Trophoblast cell (in vitro differentiated cells and primary cell): ENCODE results near the gene LRMDA.

Experiments used
- DNase-seq, 2 donors: peaks; one replicate each; pipeline ENCODE4 v3.0.0-alpha.2; 2016
- H2AFZ ChIP-seq: 2 replicates; pipeline ENCODE4 v1.6.1; 2013; ENCODE audit warnings: low read length, moderate library complexity, mild to moderate bottlenecking; ENCODE audit not compliant: insufficient read depth, poor library complexity
- H2AK5ac ChIP-seq: 2 replicates; pipeline ENCODE4 v1.6.1; 2013; ENCODE audit warnings: mild to moderate bottlenecking, low read length
- H2BK120ac ChIP-seq: 2 replicates; pipeline ENCODE4 v1.6.1; 2013; ENCODE audit warnings: low read length, mild to moderate bottlenecking, moderate library complexity; ENCODE audit not compliant: insufficient read depth, poor library complexity
- H2BK12ac ChIP-seq: 2 replicates; pipeline ENCODE4 v1.6.1; 2013; ENCODE audit warnings: mild to moderate bottlenecking, low read length, moderate library complexity
- H2BK5ac ChIP-seq: 2 replicates; pipeline ENCODE4 v1.6.1; 2013; ENCODE audit warnings: low read length, low read depth, moderate library complexity, mild to moderate bottlenecking; ENCODE audit not compliant: poor library complexity
- H3K14ac ChIP-seq: 2 replicates; pipeline ENCODE4 v1.6.1; 2013; ENCODE audit warnings: mild to moderate bottlenecking, low read length
- H3K18ac ChIP-seq: 2 replicates; pipeline ENCODE4 v1.6.1; 2013; ENCODE audit warnings: mild to moderate bottlenecking, low read length
- H3K23ac ChIP-seq: 2 replicates; pipeline ENCODE4 v1.6.1; 2013; ENCODE audit warnings: low read length
- H3K27ac ChIP-seq: 2 replicates; pipeline ENCODE4 v1.5.1; 2013; ENCODE audit warnings: low read depth, mild to moderate bottlenecking, inconsistent platforms, low read length, moderate library complexity
- H3K27me3 ChIP-seq: 2 replicates; pipeline ENCODE4 v1.6.1; 2013; ENCODE audit warnings: inconsistent platforms, mild to moderate bottlenecking, low read length, moderate library complexity; ENCODE audit not compliant: insufficient read depth
- H3K36me3 ChIP-seq, 2 experiments: 1 replicate in 1 of 2; 2 replicates in 1 of 2; pipeline ENCODE4 v1.6.1; 2013; ENCODE audit warnings: low read length in 2 of 2, mild to moderate bottlenecking in 2 of 2, moderate library complexity in 1 of 2; ENCODE audit not compliant: insufficient read depth in 2 of 2, control insufficient read depth in 1 of 2
- H3K4ac ChIP-seq: 2 replicates; pipeline ENCODE4 v1.6.1; 2013; ENCODE audit warnings: low read depth, mild to moderate bottlenecking, low read length, moderate library complexity
- H3K4me1 ChIP-seq, 2 experiments: 1 replicate in 1 of 2; 2 replicates in 1 of 2; pipeline ENCODE4 v1.6.1; 2013; ENCODE audit warnings: low read length in 2 of 2, mild to moderate bottlenecking in 2 of 2, moderate library complexity in 1 of 2; ENCODE audit not compliant: insufficient read depth in 2 of 2, control insufficient read depth in 1 of 2
- H3K4me2 ChIP-seq: 2 replicates; pipeline ENCODE4 v1.6.1; 2013; ENCODE audit warnings: inconsistent platforms, mild to moderate bottlenecking, low read length, moderate library complexity
- H3K4me3 ChIP-seq: 2 replicates; pipeline ENCODE4 v1.5.1; 2013; ENCODE audit warnings: mild to moderate bottlenecking, low read depth, low read length, inconsistent platforms
- H3K79me1 ChIP-seq: one replicate; pipeline ENCODE4 v1.6.1; 2013; ENCODE audit warnings: low read length
- H3K79me2 ChIP-seq: 2 replicates; pipeline ENCODE4 v1.6.1; 2013; ENCODE audit warnings: low read length, mild to moderate bottlenecking; ENCODE audit not compliant: control insufficient read depth, insufficient read depth, poor library complexity
- H3K9ac ChIP-seq: 2 replicates; pipeline ENCODE4 v1.6.1; 2013; ENCODE audit warnings: mild to moderate bottlenecking, low read length
- H3K9me3 ChIP-seq: 2 replicates; pipeline ENCODE4 v1.6.1; 2013; ENCODE audit warnings: low read depth, mild to moderate bottlenecking, control low read depth, inconsistent platforms, low read length; ENCODE audit not compliant: insufficient read depth
- H4K12ac ChIP-seq: 2 replicates; pipeline ENCODE4 v1.6.1; 2013; ENCODE audit warnings: low read depth, mild to moderate bottlenecking, low read length, moderate library complexity
- H4K8ac ChIP-seq: 2 replicates; pipeline ENCODE4 v1.6.1; 2013; ENCODE audit warnings: low read depth, mild to moderate bottlenecking, low read length, moderate library complexity
- H4K91ac ChIP-seq: one replicate; pipeline ENCODE4 v1.6.1; 2013; ENCODE audit warnings: low read depth, mild to moderate bottlenecking, low read length, moderate library complexity
- WGBS: extraction: QIAGEN DNeasy Blood & Tissue Kit; methylation state at CpG from one replicate; pipeline ENCODE4 v1.1.7; 2013; ENCODE audit warnings: missing lambda C conversion rate; ENCODE audit not compliant: insufficient read length, insufficient coverage; ENCODE audit errors: extremely low coverage; 5-methylcytosine and 5-hydroxymethylcytosine counted together

The LRMDA gene

DNA sequence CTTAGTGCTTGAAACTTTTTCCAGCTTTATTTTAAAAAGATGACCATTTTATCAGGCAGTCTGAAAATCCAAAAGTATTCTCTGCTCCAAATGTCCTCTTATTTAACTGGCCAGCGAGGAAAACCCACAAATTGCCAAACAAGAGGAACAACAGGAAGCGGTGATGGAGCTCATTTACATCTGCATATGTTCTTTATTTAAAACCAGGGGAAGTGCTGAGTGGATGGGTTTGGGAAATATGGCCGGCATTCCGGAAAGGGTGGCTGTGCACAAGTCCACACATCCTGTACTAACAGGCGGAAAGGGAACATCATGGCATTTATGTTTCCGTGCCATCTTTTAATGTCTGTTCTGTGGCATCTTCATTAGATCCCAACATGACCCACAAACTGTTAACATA is 974.5 kb downstream of the LRMDA start:
- Histone ChIP-seq H3K27me3 (no peaks in the 10 kb centered on the region), H3K9me3 (peaks cover 2% of the 10 kb centered on the region), H3K79me1 (no peaks in the 10 kb centered on the region), H4K8ac (no peak overlapping the region), H2AFZ (no peak overlapping the region), H3K4me2 (no peak overlapping the region), H3K27ac (no peak overlapping the region), H4K12ac (no peak overlapping the region), H3K4me3 (no peak overlapping the region), H3K9ac (no peak overlapping the region), H3K14ac (no peak overlapping the region), H2BK5ac (no peak overlapping the region), H3K23ac (no peak overlapping the region), H3K79me2 (no peaks in the 10 kb centered on the region), H2BK120ac (no peak overlapping the region), H3K18ac (no peak overlapping the region), H2BK12ac (no peak overlapping the region), H2AK5ac (no peak overlapping the region), H4K91ac (no peak overlapping the region), H3K4ac (no peak overlapping the region), H3K4me1 (peaks cover 0 to 2% of the 10 kb centered on the region in 2 experiments), H3K36me3 (no peaks in the 10 kb centered on the region)
- WGBS, result no CpG with 5 or more reads among the region's 6 CpGs
- DNase-seq, result no peak

DNA sequence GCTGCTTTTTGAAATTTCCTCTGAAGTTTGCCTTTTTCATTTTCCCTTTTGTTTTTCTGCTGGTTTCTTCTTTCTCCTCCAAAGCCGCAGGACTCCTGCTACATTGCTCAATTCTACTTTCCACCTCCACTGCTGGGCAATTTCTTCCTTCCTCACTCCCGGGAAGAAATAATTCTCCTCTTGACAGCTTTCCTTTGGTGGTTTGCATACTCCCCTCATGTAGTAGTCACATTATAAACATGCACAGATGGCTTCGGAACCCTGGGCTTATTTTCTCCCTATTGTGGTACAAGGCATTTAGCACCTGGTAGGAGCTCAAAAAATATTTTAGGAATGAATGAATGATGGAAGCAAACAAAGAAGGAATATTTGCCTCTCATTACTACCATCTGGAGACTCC is 977.2 kb downstream of the LRMDA start:
- Histone ChIP-seq H2BK5ac (no peak overlapping the region), H3K36me3 (no peaks in the 10 kb centered on the region), H4K8ac (no peak overlapping the region), H3K4me3 (no peak overlapping the region), H2BK120ac (no peak overlapping the region), H3K4me1 (no peaks in the 10 kb centered on the region), H3K79me2 (no peaks in the 10 kb centered on the region), H3K27me3 (no peaks in the 10 kb centered on the region), H3K79me1 (no peaks in the 10 kb centered on the region), H3K27ac (no peak overlapping the region), H3K23ac (no peak overlapping the region), H4K91ac (no peak overlapping the region), H4K12ac (no peak overlapping the region), H2AFZ (no peak overlapping the region), H3K4me2 (no peak overlapping the region), H3K14ac (no peak overlapping the region), H3K4ac (no peak overlapping the region), H3K18ac (no peak overlapping the region), H3K9ac (no peak overlapping the region), H3K9me3 (peaks cover 2% of the 10 kb centered on the region), H2BK12ac (no peak overlapping the region), H2AK5ac (no peak overlapping the region)
- WGBS, result no CpG with 5 or more reads among the region's 3 CpGs
- DNase-seq, result no peak

DNA sequence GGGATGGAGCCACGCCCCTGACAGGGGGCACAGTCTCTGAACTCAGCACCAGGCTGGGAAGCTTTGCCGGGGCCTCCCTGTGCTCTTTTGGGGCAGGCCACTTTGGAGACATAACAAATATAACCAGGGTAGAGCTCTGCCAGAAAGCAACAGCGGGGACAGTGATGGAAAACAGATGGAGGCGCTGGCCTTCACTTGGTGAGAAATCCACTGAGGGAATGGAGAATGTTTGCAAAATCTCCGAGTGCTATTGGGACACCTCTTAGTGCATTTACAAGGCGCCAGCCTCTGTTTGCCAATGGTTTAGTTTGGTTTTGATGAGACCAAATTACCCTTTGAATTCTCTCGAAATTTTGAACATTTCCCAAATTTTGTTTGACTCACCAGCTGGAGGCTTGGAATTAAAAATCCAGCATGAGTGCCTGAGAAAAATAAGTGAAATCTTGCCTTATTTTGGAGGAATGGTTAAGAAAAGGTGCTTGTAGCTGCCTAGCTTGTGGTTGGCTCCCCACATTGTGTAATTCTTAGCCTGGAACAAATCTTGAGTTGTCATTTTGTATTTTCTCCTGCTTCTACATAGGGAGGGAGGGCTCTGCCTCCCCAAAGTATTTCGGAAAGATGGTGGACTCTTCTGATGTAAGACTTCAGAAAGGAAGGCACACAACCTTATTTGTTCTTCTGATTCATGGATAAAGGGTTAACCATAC is 980.5 kb downstream of the LRMDA start:
- Histone ChIP-seq H3K4me2 (no peak overlapping the region), H2AK5ac (no peak overlapping the region), H3K14ac (no peak overlapping the region), H3K79me2 (no peaks in the 10 kb centered on the region), H3K4me1 (no peaks in the 10 kb centered on the region), H3K27me3 (no peaks in the 10 kb centered on the region), H3K23ac (no peak overlapping the region), H4K8ac (no peak overlapping the region), H2BK5ac (no peak overlapping the region), H3K79me1 (no peaks in the 10 kb centered on the region), H2BK120ac (no peak overlapping the region), H3K27ac (no peak overlapping the region), H3K36me3 (no peaks in the 10 kb centered on the region), H3K18ac (no peak overlapping the region), H4K12ac (no peak overlapping the region), H2BK12ac (no peak overlapping the region), H3K9me3 (no peaks in the 10 kb centered on the region), H4K91ac (no peak overlapping the region), H2AFZ (no peak overlapping the region), H3K4ac (no peak overlapping the region), H3K4me3 (no peak overlapping the region), H3K9ac (no peak overlapping the region)
- no CpG with 5 or more reads among the region's 8 CpGs for WGBS
- no peak for DNase-seq

DNA sequence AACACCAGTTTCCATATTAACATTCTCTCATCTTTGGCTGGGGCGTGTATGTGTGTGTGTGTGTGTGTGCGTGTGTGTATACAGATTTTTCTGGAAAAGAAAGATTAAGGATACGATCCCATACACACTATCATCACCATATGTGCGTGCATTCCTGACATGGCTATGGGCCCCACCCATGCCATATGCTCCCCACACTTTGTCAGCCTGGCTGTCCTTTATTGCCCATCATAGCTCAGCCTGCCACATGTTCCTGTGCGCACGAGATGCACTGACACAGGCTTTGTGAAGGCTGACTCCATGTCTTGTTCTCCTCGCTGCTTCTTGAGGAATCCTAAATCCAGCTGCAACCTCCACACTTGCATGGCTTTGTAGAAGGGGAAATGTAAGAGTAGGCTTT is 984.1 kb downstream of the LRMDA start:
- Histone ChIP-seq H3K4me2 (no peak overlapping the region), H3K18ac (no peak overlapping the region), H2BK5ac (no peak overlapping the region), H3K36me3 (no peaks in the 10 kb centered on the region), H2BK120ac (no peak overlapping the region), H3K4me3 (no peak overlapping the region), H2AK5ac (no peak overlapping the region), H3K79me2 (no peaks in the 10 kb centered on the region), H3K27me3 (no peaks in the 10 kb centered on the region), H4K91ac (no peak overlapping the region), H2AFZ (no peak overlapping the region), H3K9me3 (no peaks in the 10 kb centered on the region), H3K23ac (no peak overlapping the region), H4K8ac (no peak overlapping the region), H3K27ac (no peak overlapping the region), H4K12ac (no peak overlapping the region), H2BK12ac (no peak overlapping the region), H3K4ac (no peak overlapping the region), H3K14ac (no peak overlapping the region), H3K4me1 (no peaks in the 10 kb centered on the region), H3K9ac (no peak overlapping the region), H3K79me1 (no peaks in the 10 kb centered on the region)
- no peak for DNase-seq
- no CpG with 5 or more reads among the region's 7 CpGs for WGBS
